Ovary (tissue), 9 donors: Measurements from ENCODE around the gene SURF4. TPM values are rescaled to one million over a fixed set of nuclear protein-coding genes. Genes with fewer than 3 reads are reported as not detected.

Experiments
- DNase-seq, 5 donors: peaks; one replicate each; pipeline ENCODE4 v3.0.0-alpha.2; 2019 to 2020
- H3K27ac ChIP-seq, 2 donors: fragments of 200-600 bp; one replicate each; pipeline versions ENCODE4 v1.5.1 to v1.8.0; 2019 to 2022
- H3K27me3 ChIP-seq: fragments of 200-600 bp; one replicate; pipeline ENCODE4 v1.8.0; 2022
- H3K36me3 ChIP-seq: fragments of 200-600 bp; sonication (generic); one replicate; pipeline ENCODE4 v1.5.1; 2019
- H3K4me1 ChIP-seq: one replicate; pipeline ENCODE4 v1.8.1; 2013; ENCODE audit warnings: mild to moderate bottlenecking, moderate library complexity; ENCODE audit not compliant: insufficient read depth
- H3K4me3 ChIP-seq: fragments of 200-600 bp; sonication (generic); one replicate; pipeline ENCODE4 v1.5.1; 2017
- H3K9me3 ChIP-seq, 2 donors: fragments of 200-600 bp in 1 of 2; sonication (generic) in 1 of 2; one replicate each; pipeline versions ENCODE4 v1.5.1 to v1.8.1; 2013 to 2019; ENCODE audit warnings: mild to moderate bottlenecking in 1 of 2, moderate library complexity in 1 of 2
- CTCF ChIP-seq, 3 donors: fragments of 450-650 bp in 2 of 3; fragments of 200-600 bp in 1 of 3; IDR thresholded peaks; one replicate each; pipeline versions ENCODE4 v1.5.1 to v1.8.0; 2016 to 2022; ENCODE audit warnings: antibody characterized with exemption in 3 of 3, mild to moderate bottlenecking in 1 of 3
- EP300 ChIP-seq: sonication (generic); formaldehyde crosslinking; IDR thresholded peaks from one replicate; pipeline ENCODE4 v1.6.1; 2017; ENCODE audit warnings: antibody characterized with exemption
- POLR2A ChIP-seq: fragments of 450-650 bp; IDR thresholded peaks from one replicate; pipeline ENCODE4 v1.6.1; 2017; ENCODE audit warnings: antibody characterized with exemption, mild to moderate bottlenecking, moderate library complexity
- WGBS, 3 donors: extraction: QIAGEN DNeasy Blood & Tissue Kit in 1 of 3; methylation state at CpG; one replicate each; pipeline versions ENCODE4 v1.1.5 to v1.1.7; 2013 to 2017; 5-methylcytosine and 5-hydroxymethylcytosine counted together
- intact Hi-C, 4 donors: fragments of 100-400 bp; cut with DNase I; formaldehyde crosslinking; loops; one replicate each; pipeline versions ENCODE4 v1.11.0 to v1.15.1; 2022 to 2023
- polyA plus RNA-seq, 2 donors: library from polyadenylated mRNA; stranded (reverse); fragments of 200-250 nt in 1 of 2; fragments of 350-450 nt in 1 of 2; fragmentation: Illumina TruSeq in 1 of 2; extraction: RNeasy Lipid Tissue Mini Kit (QIAGEN cat#74804) in 1 of 2; gene quantifications; one replicate each; pipeline ENCODE4 v1.2.3, GENCODE V29; 2013 to 2014
- total RNA-seq, 7 donors: library from RNA; depleted of rRNA in 2 of 7; stranded (reverse); fragments of >200 nt in 2 of 7; fragmentation: NEBNext Ultra II Directional in 3 of 7; extraction: Animal tissue kit (Norgen Biotek cat#: 25700) in 3 of 7; gene quantifications; one replicate each; pipeline versions ENCODE4 v1.1.0 to v1.2.4, GENCODE V29; 2016 to 2023
- donor health status: DM: no; HTN: no; CAD: no; lungs with moderate emphysema.
- donor health status: DM: no; HTN: no; CAD: no.
- donor health status: Bipolar disorder and iron deficiency.
- donor health status: DM: yes; HTN: yes; CAD: no.
- donor health status: DM: no; HTN: no; CAD: no.
- donor health status: DM: yes; HTN: yes; CAD: no.

Gene SURF4
- total and polyA plus RNA-seq, 9 donors = 58.7 to 165 (median 107) TPM

- WGBS, 3 donors = 77 to 82% (median 77%) methylated on average over 9 to 10 of the region's 10 CpGs
- no peak for DNase-seq
- no peaks in the 10 kb centered on the region for H3K9me3 ChIP-seq
- no peak overlapping the region for H3K27ac ChIP-seq
- no peak for TF ChIP-seq CTCF (IDR thresholded peaks at IDR 0.05)
- TF ChIP-seq EP300 = no peak
- no peaks in the 10 kb centered on the region for H3K36me3 ChIP-seq
- no peak overlapping the region for H3K4me3 ChIP-seq
- peaks cover 11% of the 10 kb centered on the region for H3K4me1 ChIP-seq
- H3K27me3 ChIP-seq = no peaks in the 10 kb centered on the region
- intact Hi-C loops = no loop called here
These were observed 8.1 kb downstream of the SURF4 start for GRCh38 chr9:133367778-133368177.

GRCh38 chr9:133367221-133367620 is 8.6 kb downstream of the SURF4 start:
- H3K4me3 ChIP-seq = no peak overlapping the region
- H3K27me3 ChIP-seq = no peaks in the 10 kb centered on the region
- TF ChIP-seq EP300 (no peak), CTCF (IDR thresholded peaks at IDR 0.05) (no peak), POLR2A (no peak)
- H3K9me3 ChIP-seq = no peaks in the 10 kb centered on the region
- H3K27ac ChIP-seq = no peak overlapping the region
- H3K4me1 ChIP-seq = peaks cover 10% of the 10 kb centered on the region
- H3K36me3 ChIP-seq = no peaks in the 10 kb centered on the region
- WGBS, 3 donors = 85 to 91% (median 89%) methylated on average over 22 of the region's 22 CpGs
- DNase-seq = no peak
- intact Hi-C loops = no loop called here

- Histone ChIP-seq H3K36me3 (no peaks in the 10 kb centered on the region), H3K27me3 (no peaks in the 10 kb centered on the region), H3K4me1 (peaks cover 4% of the 10 kb centered on the region), H3K9me3 (no peaks in the 10 kb centered on the region), H3K4me3 (no peak overlapping the region), H3K27ac (no peak overlapping the region)
- no peak for DNase-seq
- WGBS, 3 donors = 84 to 96% (median 88%) methylated on average over 11 of the region's 11 CpGs
- intact Hi-C loops = no loop called here
- TF ChIP-seq EP300 (no peak), POLR2A (no peak), CTCF (IDR thresholded peaks at IDR 0.05) (no peak)
These were observed 9.4 kb downstream of the SURF4 start for GRCh38 chr9:133366435-133366834.

- no peak for DNase-seq
- H3K4me1 ChIP-seq = no peaks in the 10 kb centered on the region
- no peak overlapping the region for H3K4me3 ChIP-seq
- 75 to 81% (median 77%) methylated on average over 15 of the region's 15 CpGs for WGBS, 3 donors
- intact Hi-C loops = no loop called here
- H3K27ac ChIP-seq = no peak overlapping the region
- no peaks in the 10 kb centered on the region for H3K9me3 ChIP-seq
- H3K36me3 ChIP-seq = no peaks in the 10 kb centered on the region
- TF ChIP-seq POLR2A = no peak
- TF ChIP-seq CTCF (IDR thresholded peaks at IDR 0.05) = no peak
- TF ChIP-seq EP300 = no peak
- H3K27me3 ChIP-seq = no peaks in the 10 kb centered on the region
These were observed 13.4 kb downstream of the SURF4 start for GRCh38 chr9:133362359-133363044.
